HK-2 (cell line): ENCODE data around the gene ATXN7L1.
"Not testable (repeated sequence)": the region's sequence is repeated elsewhere in the genome, so short reads cannot be mapped to it uniquely, and the experiment has no call there.

ENCODE experiments used
- DNase-seq: peaks from one replicate; pipeline ENCODE4 v3.0.0-alpha.2; 2018; ENCODE audit not compliant: unreplicated experiment

ATXN7L1 gene

GRCh38 chr7:105892387-105892786 lies 16.0 kb upstream of the ATXN7L1 start:
- no peak for DNase-seq

GRCh38 chr7:105890290-105890997 lies 14.0 kb upstream of the ATXN7L1 start:
- DNase-seq = no peak

- no peak for DNase-seq
Observed at GRCh38 chr7:105887569-105888189, 11.3 kb upstream of the ATXN7L1 start.

- no peak for DNase-seq
Observed at GRCh38 chr7:105886776-105887175, 10.4 kb upstream of the ATXN7L1 start.

GRCh38 chr7:105885387-105886111 lies 9.2 kb upstream of the ATXN7L1 start:
- no peak for DNase-seq

GRCh38 chr7:105883179-105883578 lies 6.8 kb upstream of the ATXN7L1 start:
- DNase-seq = not testable (repeated sequence)

- no peak for DNase-seq
Observed at GRCh38 chr7:105881439-105881838, 5.0 kb upstream of the ATXN7L1 start.

- no peak for DNase-seq
Observed at GRCh38 chr7:105880571-105881330, 4.4 kb upstream of the ATXN7L1 start.

- DNase-seq = no peak
Observed at GRCh38 chr7:105879782-105880181, 3.4 kb upstream of the ATXN7L1 start.

- no peak for DNase-seq
Observed at GRCh38 chr7:105878746-105879605, 2.6 kb upstream of the ATXN7L1 start.

GRCh38 chr7:105877736-105878135 lies 1.3 kb upstream of the ATXN7L1 start:
- no peak for DNase-seq

- peak; percentile 61 for DNase-seq
Observed at GRCh38 chr7:105876964-105877601, 684 bp upstream of the ATXN7L1 start.

- DNase-seq = no peak
Observed at GRCh38 chr7:105875505-105875904, 894 bp downstream of the ATXN7L1 start.

- no peak for DNase-seq
Observed at GRCh38 chr7:105874055-105874454, 2.3 kb downstream of the ATXN7L1 start.

GRCh38 chr7:105872491-105872890 lies 3.9 kb downstream of the ATXN7L1 start:
- DNase-seq = no peak

GRCh38 chr7:105871142-105871541 lies 5.3 kb downstream of the ATXN7L1 start:
- no peak for DNase-seq

- no peak for DNase-seq
Observed at GRCh38 chr7:105866102-105866801, 10.1 kb downstream of the ATXN7L1 start.

GRCh38 chr7:105863876-105864275 lies 12.5 kb downstream of the ATXN7L1 start:
- DNase-seq = no peak

- no peak for DNase-seq
Observed at GRCh38 chr7:105862770-105863169, 13.6 kb downstream of the ATXN7L1 start.

- DNase-seq = no peak
Observed at GRCh38 chr7:105862276-105862675, 14.1 kb downstream of the ATXN7L1 start.
